Measurements from ENCODE around the gene IDI1. TPM values are rescaled to one million over a fixed set of nuclear protein-coding genes. Genes with fewer than 3 reads are reported as not detected.
A peak's percentile ranks its signal among the peaks of the same experiment; 100 is the strongest.

Gene IDI1
- total RNA-seq, 1 experiment from 2014 or later: 47.2 TPM

DNA sequence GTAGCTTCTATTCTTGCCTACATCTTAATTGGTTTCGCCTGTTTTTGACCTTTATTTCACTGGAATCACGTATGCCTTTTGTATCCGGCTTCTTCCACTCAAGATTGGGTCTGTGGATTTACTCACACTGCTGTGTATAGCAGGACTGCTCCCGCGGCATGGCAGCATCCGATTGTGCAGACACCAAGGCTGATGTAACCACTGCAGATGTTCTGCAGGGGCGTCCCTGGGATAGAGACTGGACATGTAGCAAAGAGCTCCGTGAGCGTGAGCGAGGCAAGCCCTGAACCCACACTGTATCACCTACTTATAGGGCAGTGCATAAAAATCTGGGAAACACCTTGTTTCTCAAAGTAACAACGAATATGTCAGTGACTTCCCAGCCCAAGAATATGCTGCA is 11.8 kb downstream of the IDI1 start:
- Mint-ChIP-seq H3K27ac (peak overlapping the region; percentile 83), H3K4me3 (no peak overlapping the region), H3K36me3 (peaks cover 21% of the 10 kb centered on the region), H3K4me1 (no peaks in the 10 kb centered on the region), H3K27me3 (ENCODE audit: low read depth) (no peaks in the 10 kb centered on the region), H3K9me3 (no peaks in the 10 kb centered on the region)
- CTCF ChIA-PET: interaction anchor here (0.7 to 0.9 kb wide), 2 partner anchors 143 to 221 kb away, joined by 3 read pairs; no protein-coding TSS in a partner anchor
- POLR2A ChIA-PET: interaction anchor here (0.6 to 2.9 kb wide), 2 partner anchors 12 to 688 kb away, joined by 3 to 10 read pairs; partner anchors contain the start of gene IDI1
- ATAC-seq (no peak), DNase-seq (ENCODE audit: low spot score) (no peak)
- TF ChIP-seq FOXP1 (CRISPR knock-in tag; IDR thresholded peaks at IDR 0.05; ENCODE audit: borderline replicate concordance) (no peak), TP53 (CRISPR knock-in tag; IDR thresholded peaks at IDR 0.05) (no peak), JUN (CRISPR knock-in tag; IDR thresholded peaks at IDR 0.05) (no peak), ZNF219 (CRISPR knock-in tag; IDR thresholded peaks at IDR 0.05; ENCODE audit: borderline replicate concordance) (no peak), NR3C1 (CRISPR knock-in tag; conservative IDR thresholded peaks at IDR 0.05; ENCODE audit: low read depth) (no peak)
- TF ChIP-seq, protein P1, sequence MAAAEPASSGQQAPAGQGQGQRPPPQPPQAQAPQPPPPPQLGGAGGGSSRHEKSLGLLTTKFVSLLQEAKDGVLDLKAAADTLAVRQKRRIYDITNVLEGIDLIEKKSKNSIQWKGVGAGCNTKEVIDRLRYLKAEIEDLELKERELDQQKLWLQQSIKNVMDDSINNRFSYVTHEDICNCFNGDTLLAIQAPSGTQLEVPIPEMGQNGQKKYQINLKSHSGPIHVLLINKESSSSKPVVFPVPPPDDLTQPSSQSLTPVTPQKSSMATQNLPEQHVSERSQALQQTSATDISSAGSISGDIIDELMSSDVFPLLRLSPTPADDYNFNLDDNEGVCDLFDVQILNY (CRISPR knock-in tag; IDR thresholded peaks at IDR 0.05): no peak
- TF ChIP-seq, protein P2, sequence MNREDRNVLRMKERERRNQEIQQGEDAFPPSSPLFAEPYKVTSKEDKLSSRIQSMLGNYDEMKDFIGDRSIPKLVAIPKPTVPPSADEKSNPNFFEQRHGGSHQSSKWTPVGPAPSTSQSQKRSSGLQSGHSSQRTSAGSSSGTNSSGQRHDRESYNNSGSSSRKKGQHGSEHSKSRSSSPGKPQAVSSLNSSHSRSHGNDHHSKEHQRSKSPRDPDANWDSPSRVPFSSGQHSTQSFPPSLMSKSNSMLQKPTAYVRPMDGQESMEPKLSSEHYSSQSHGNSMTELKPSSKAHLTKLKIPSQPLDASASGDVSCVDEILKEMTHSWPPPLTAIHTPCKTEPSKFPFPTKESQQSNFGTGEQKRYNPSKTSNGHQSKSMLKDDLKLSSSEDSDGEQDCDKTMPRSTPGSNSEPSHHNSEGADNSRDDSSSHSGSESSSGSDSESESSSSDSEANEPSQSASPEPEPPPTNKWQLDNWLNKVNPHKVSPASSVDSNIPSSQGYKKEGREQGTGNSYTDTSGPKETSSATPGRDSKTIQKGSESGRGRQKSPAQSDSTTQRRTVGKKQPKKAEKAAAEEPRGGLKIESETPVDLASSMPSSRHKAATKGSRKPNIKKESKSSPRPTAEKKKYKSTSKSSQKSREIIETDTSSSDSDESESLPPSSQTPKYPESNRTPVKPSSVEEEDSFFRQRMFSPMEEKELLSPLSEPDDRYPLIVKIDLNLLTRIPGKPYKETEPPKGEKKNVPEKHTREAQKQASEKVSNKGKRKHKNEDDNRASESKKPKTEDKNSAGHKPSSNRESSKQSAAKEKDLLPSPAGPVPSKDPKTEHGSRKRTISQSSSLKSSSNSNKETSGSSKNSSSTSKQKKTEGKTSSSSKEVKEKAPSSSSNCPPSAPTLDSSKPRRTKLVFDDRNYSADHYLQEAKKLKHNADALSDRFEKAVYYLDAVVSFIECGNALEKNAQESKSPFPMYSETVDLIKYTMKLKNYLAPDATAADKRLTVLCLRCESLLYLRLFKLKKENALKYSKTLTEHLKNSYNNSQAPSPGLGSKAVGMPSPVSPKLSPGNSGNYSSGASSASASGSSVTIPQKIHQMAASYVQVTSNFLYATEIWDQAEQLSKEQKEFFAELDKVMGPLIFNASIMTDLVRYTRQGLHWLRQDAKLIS (CRISPR knock-in tag; IDR thresholded peaks at IDR 0.05; ENCODE audit: borderline replicate concordance): no peak

DNA sequence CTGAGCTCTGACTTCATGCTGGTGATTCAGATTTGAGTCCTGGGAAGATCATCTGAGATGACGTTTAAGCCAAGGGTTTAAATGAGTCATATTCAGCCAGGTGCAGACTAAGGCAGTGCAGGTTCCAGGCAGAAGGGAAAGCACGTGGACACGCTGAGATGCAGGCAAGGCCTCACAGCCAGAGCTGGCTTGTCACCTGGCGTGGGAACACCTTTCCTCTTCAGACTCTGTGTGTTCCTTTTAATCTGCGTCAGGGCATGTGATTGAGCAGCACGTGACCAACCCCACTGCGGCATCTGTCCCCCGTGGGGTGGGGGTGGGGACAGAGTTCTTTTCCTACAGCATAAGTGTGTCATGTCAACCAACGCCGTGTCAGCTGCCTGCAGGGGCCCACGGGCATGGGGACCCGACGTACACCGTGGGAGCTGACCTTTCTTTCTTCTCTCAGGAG is 12.6 kb downstream of the IDI1 start:
- H3K4me3 Mint-ChIP-seq: no peak overlapping the region
- DNase-seq (ENCODE audit: low spot score) (no peak), ATAC-seq (no peak)
- TF ChIP-seq, protein P3, sequence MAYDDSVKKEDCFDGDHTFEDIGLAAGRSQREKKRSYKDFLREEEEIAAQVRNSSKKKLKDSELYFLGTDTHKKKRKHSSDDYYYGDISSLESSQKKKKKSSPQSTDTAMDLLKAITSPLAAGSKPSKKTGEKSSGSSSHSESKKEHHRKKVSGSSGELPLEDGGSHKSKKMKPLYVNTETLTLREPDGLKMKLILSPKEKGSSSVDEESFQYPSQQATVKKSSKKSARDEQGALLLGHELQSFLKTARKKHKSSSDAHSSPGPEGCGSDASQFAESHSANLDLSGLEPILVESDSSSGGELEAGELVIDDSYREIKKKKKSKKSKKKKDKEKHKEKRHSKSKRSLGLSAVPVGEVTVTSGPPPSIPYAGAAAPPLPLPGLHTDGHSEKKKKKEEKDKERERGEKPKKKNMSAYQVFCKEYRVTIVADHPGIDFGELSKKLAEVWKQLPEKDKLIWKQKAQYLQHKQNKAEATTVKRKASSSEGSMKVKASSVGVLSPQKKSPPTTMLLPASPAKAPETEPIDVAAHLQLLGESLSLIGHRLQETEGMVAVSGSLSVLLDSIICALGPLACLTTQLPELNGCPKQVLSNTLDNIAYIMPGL (CRISPR knock-in tag; IDR thresholded peaks at IDR 0.05): no peak
- POLR2A ChIA-PET: interaction anchor here (1.1 to 2.9 kb wide), 2 partner anchors 9 to 12 kb away, joined by 3 to 10 read pairs; partner anchors contain the start of gene IDI1
- no peaks in the 10 kb centered on the region for H3K27me3 Mint-ChIP-seq (ENCODE audit: low read depth)
- CTCF ChIA-PET: interaction anchor here (0.7 to 1.7 kb wide), 2 partner anchors 13 to 221 kb away, joined by 3 to 7 read pairs; partner anchors contain the start of gene IDI1
- peaks cover 14% of the 10 kb centered on the region for H3K36me3 Mint-ChIP-seq
- H3K9me3 Mint-ChIP-seq: no peaks in the 10 kb centered on the region
- H3K27ac Mint-ChIP-seq: no peak overlapping the region
- no peaks in the 10 kb centered on the region for H3K4me1 Mint-ChIP-seq

DNA sequence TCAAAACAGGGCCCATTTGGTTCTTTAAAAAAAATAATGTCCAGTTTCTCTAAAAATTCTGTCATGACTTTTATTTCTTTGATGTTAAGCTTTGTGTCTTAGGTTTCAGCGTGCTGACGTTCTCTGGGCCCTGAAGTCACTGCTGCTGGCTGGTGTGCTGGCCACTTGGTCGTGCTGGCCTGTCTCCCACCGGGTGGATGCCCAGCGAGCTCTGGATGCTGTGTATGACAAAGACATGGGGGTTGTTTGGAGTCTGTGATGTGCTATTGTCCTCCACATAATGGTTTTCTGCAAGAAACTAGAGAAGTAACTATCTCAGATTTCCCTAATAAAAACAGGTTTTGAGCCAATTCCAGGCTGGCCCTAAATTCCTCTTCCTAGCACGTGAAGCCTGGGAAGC is 13.7 kb downstream of the IDI1 start:
- ATAC-seq: no peak; the same call in 1 of the 2 replicates
- POLR2A ChIA-PET: interaction anchor here (2.9 kb wide), 1 partner anchor 14 kb away, joined by 10 read pairs; the partner anchor contains the start of gene IDI1
- H3K27ac Mint-ChIP-seq: no peak overlapping the region
- TF ChIP-seq FOXP1 (CRISPR knock-in tag; IDR thresholded peaks at IDR 0.05; ENCODE audit: borderline replicate concordance) (no peak), GRHL2 (CRISPR knock-in tag; IDR thresholded peaks at IDR 0.05; ENCODE audit: insufficient replicate concordance, severe bottlenecking) (no peak)
- TF ChIP-seq, protein P4, sequence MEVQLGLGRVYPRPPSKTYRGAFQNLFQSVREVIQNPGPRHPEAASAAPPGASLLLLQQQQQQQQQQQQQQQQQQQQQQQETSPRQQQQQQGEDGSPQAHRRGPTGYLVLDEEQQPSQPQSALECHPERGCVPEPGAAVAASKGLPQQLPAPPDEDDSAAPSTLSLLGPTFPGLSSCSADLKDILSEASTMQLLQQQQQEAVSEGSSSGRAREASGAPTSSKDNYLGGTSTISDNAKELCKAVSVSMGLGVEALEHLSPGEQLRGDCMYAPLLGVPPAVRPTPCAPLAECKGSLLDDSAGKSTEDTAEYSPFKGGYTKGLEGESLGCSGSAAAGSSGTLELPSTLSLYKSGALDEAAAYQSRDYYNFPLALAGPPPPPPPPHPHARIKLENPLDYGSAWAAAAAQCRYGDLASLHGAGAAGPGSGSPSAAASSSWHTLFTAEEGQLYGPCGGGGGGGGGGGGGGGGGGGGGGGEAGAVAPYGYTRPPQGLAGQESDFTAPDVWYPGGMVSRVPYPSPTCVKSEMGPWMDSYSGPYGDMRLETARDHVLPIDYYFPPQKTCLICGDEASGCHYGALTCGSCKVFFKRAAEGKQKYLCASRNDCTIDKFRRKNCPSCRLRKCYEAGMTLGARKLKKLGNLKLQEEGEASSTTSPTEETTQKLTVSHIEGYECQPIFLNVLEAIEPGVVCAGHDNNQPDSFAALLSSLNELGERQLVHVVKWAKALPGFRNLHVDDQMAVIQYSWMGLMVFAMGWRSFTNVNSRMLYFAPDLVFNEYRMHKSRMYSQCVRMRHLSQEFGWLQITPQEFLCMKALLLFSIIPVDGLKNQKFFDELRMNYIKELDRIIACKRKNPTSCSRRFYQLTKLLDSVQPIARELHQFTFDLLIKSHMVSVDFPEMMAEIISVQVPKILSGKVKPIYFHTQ (CRISPR knock-in tag; IDR thresholded peaks at IDR 0.05): no peak
- TF ChIP-seq, protein P5, sequence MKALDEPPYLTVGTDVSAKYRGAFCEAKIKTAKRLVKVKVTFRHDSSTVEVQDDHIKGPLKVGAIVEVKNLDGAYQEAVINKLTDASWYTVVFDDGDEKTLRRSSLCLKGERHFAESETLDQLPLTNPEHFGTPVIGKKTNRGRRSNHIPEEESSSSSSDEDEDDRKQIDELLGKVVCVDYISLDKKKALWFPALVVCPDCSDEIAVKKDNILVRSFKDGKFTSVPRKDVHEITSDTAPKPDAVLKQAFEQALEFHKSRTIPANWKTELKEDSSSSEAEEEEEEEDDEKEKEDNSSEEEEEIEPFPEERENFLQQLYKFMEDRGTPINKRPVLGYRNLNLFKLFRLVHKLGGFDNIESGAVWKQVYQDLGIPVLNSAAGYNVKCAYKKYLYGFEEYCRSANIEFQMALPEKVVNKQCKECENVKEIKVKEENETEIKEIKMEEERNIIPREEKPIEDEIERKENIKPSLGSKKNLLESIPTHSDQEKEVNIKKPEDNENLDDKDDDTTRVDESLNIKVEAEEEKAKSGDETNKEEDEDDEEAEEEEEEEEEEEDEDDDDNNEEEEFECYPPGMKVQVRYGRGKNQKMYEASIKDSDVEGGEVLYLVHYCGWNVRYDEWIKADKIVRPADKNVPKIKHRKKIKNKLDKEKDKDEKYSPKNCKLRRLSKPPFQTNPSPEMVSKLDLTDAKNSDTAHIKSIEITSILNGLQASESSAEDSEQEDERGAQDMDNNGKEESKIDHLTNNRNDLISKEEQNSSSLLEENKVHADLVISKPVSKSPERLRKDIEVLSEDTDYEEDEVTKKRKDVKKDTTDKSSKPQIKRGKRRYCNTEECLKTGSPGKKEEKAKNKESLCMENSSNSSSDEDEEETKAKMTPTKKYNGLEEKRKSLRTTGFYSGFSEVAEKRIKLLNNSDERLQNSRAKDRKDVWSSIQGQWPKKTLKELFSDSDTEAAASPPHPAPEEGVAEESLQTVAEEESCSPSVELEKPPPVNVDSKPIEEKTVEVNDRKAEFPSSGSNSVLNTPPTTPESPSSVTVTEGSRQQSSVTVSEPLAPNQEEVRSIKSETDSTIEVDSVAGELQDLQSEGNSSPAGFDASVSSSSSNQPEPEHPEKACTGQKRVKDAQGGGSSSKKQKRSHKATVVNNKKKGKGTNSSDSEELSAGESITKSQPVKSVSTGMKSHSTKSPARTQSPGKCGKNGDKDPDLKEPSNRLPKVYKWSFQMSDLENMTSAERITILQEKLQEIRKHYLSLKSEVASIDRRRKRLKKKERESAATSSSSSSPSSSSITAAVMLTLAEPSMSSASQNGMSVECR (CRISPR knock-in tag; IDR thresholded peaks at IDR 0.05; ENCODE audit: borderline replicate concordance): no peak
- TF ChIP-seq, protein P6, sequence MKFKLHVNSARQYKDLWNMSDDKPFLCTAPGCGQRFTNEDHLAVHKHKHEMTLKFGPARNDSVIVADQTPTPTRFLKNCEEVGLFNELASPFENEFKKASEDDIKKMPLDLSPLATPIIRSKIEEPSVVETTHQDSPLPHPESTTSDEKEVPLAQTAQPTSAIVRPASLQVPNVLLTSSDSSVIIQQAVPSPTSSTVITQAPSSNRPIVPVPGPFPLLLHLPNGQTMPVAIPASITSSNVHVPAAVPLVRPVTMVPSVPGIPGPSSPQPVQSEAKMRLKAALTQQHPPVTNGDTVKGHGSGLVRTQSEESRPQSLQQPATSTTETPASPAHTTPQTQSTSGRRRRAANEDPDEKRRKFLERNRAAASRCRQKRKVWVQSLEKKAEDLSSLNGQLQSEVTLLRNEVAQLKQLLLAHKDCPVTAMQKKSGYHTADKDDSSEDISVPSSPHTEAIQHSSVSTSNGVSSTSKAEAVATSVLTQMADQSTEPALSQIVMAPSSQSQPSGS (CRISPR knock-in tag; IDR thresholded peaks at IDR 0.05; ENCODE audit: borderline replicate concordance, low read depth): no peak
- TF ChIP-seq, protein P7, sequence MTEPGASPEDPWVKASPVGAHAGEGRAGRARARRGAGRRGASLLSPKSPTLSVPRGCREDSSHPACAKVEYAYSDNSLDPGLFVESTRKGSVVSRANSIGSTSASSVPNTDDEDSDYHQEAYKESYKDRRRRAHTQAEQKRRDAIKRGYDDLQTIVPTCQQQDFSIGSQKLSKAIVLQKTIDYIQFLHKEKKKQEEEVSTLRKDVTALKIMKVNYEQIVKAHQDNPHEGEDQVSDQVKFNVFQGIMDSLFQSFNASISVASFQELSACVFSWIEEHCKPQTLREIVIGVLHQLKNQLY (CRISPR knock-in tag; IDR thresholded peaks at IDR 0.05): no peak

More for the DNA sequence above, 13.7 kb downstream of the IDI1 start:
- Mint-ChIP-seq H3K27me3 (ENCODE audit: low read depth) (no peaks in the 10 kb centered on the region), H3K9me3 (no peaks in the 10 kb centered on the region), H3K4me3 (no peak overlapping the region), H3K4me1 (0 out of 2 replicates have a peak, but pooled peaks cover 5% of the 10 kb centered on the region), H3K36me3 (peaks cover 3% of the 10 kb centered on the region)
- DNase-seq (ENCODE audit: low spot score): no peak
- CTCF ChIA-PET: interaction anchor here (1.7 kb wide), 1 partner anchor 14 kb away, joined by 7 read pairs; the partner anchor contains the start of gene IDI1
